ENCODE data around the gene IL17F.
"Not testable (repeated sequence)": the region's sequence is repeated elsewhere in the genome, so short reads cannot be mapped to it uniquely, and the experiment has no call there.

IL17F gene

GRCh38 chr6:52243282-52243893, 912 bp downstream of the IL17F start:
- no peak for DNase-seq

- DNase-seq = no peak
Observed at GRCh38 chr6:52241819-52242218, 2.5 kb downstream of the IL17F start.

GRCh38 chr6:52233975-52234823, 10.1 kb downstream of the IL17F start:
- DNase-seq = peak in 1 of 5 donors; percentile 63

GRCh38 chr6:52233005-52233404, 11.3 kb downstream of the IL17F start:
- DNase-seq = no peak

- peak in 1 of 5 donors; percentile 54 for DNase-seq
Observed at GRCh38 chr6:52231406-52232127, 12.7 kb downstream of the IL17F start.

GRCh38 chr6:52230685-52231084, 13.6 kb downstream of the IL17F start:
- no peak for DNase-seq

GRCh38 chr6:52227495-52227894, 16.8 kb downstream of the IL17F start:
- peak in 1 of 5 donors; percentile 94 for DNase-seq

GRCh38 chr6:52221302-52221701, 23.0 kb downstream of the IL17F start:
- peak in 1 of 5 donors; percentile 56 for DNase-seq

- DNase-seq = no peak
Observed at GRCh38 chr6:52217761-52218160, 26.5 kb downstream of the IL17F start.

GRCh38 chr6:52216932-52217575, 27.2 kb downstream of the IL17F start:
- DNase-seq = no peak

GRCh38 chr6:52215787-52216186, 28.5 kb downstream of the IL17F start:
- no peak for DNase-seq

GRCh38 chr6:52213127-52213526, 31.2 kb downstream of the IL17F start:
- DNase-seq = peak in 1 of 5 donors; percentile 33

- no peak for DNase-seq
Observed at GRCh38 chr6:52210227-52210626, 34.1 kb downstream of the IL17F start.

- DNase-seq = peak in 1 of 5 donors; percentile 17
Observed at GRCh38 chr6:52209770-52210169, 34.5 kb downstream of the IL17F start.

- no peak for DNase-seq
Observed at GRCh38 chr6:52208612-52209011, 35.7 kb downstream of the IL17F start.

- DNase-seq = no peak
Observed at GRCh38 chr6:52207066-52207465, 37.2 kb downstream of the IL17F start.

- no peak for DNase-seq
Observed at GRCh38 chr6:52201493-52201892, 42.8 kb downstream of the IL17F start.

GRCh38 chr6:52201046-52201445, 43.3 kb downstream of the IL17F start:
- DNase-seq = no peak

GRCh38 chr6:52200088-52200487, 44.2 kb downstream of the IL17F start:
- DNase-seq = not testable (repeated sequence)

GRCh38 chr6:52195886-52196285, 48.4 kb downstream of the IL17F start:
- DNase-seq = no peak

GRCh38 chr6:52191824-52192223, 52.5 kb downstream of the IL17F start:
- DNase-seq = no peak

- DNase-seq = no peak
Observed at GRCh38 chr6:52190409-52190808, 53.9 kb downstream of the IL17F start.

GRCh38 chr6:52189974-52190373, 54.3 kb downstream of the IL17F start:
- no peak for DNase-seq

All from T-helper 1 cell (primary cell).